A549 (cell line): ENCODE data around the gene TRAK2. TPM values are rescaled to one million over a fixed set of nuclear protein-coding genes. Genes with fewer than 3 reads are reported as not detected.

Experiments
- ATAC-seq, 2 experiments: fragments of 200-7000 bp in 1 of 2; fragments of >200 bp in 1 of 2; cut with Nextera tagmentation in 1 of 2; cut with Tn5 transposase in 1 of 2; 3 replicates each; pipeline versions ENCODE4 v1.8.0 to v1.9.1; 2018 to 2020; ENCODE audit warnings: mild to moderate bottlenecking in 1 of 2, moderate library complexity in 1 of 2
- CTCF ChIA-PET: fragments of 300-600 bp; sonication (Branson Sonifier 250); formaldehyde crosslinking; extraction: SDS; loops from one replicate; lab custom pipeline; 2021; ENCODE audit warnings: antibody characterized with exemption, inconsistent platforms; lab: Yijun Ruan, JAX
- POLR2A ChIA-PET: fragments of 350-600 bp; formaldehyde crosslinking; extraction: SDS; loops from one replicate; lab custom pipeline; 2021; ENCODE audit warnings: antibody characterized with exemption, inconsistent platforms; lab: Yijun Ruan, JAX
- DNase-seq, 2 experiments: peaks; one replicate each; pipeline versions ENCODE4 v3.0.0 to v3.0.0-alpha.2; 2011 to 2016; ENCODE audit warnings: low read depth in 1 of 2, low spot score in 1 of 2
- FAIRE-seq: peaks from 2 replicates; lab custom pipeline; 2011; peaks lifted over from hg19 to GRCh38; lab: Jason Lieb, UNC
- H3K27ac ChIP-seq, 2 experiments: fragments of >200 bp; sonication (Bioruptor Twin); formaldehyde crosslinking; 3 replicates each; pipeline ENCODE4 v1.5.1; 2016 to 2017
- H3K4me1 ChIP-seq: fragments of >200 bp; sonication (Bioruptor Twin); formaldehyde crosslinking; 3 replicates; pipeline ENCODE4 v1.6.1; 2016
- H3K4me2 ChIP-seq: fragments of >200 bp; sonication (Bioruptor Twin); formaldehyde crosslinking; 3 replicates; pipeline ENCODE4 v1.6.1; 2016
- H3K4me3 ChIP-seq: fragments of >200 bp; sonication (Bioruptor Twin); formaldehyde crosslinking; 3 replicates; pipeline ENCODE4 v1.5.1; 2016
- H3K9me3 ChIP-seq: fragments of >200 bp; sonication (Bioruptor Twin); formaldehyde crosslinking; 3 replicates; pipeline ENCODE4 v1.6.1; 2016
- CHD2 ChIP-seq: fragments of 150-350 bp; IDR thresholded peaks from 2 replicates; pipeline ENCODE4 v1.6.1; 2014; ENCODE audit warnings: low read length; ENCODE audit not compliant: partially characterized antibody
- CHD4 ChIP-seq: fragments of 200-600 bp; sonication (generic); IDR thresholded peaks from 2 replicates; pipeline ENCODE4 v1.6.1; 2016; ENCODE audit warnings: antibody characterized with exemption, mild to moderate bottlenecking, borderline replicate concordance
- EP300 ChIP-seq, 2 experiments: fragments of >200 bp; sonication (Bioruptor Twin); formaldehyde crosslinking; IDR thresholded peaks; 2 replicates in 1 of 2; 3 replicates in 1 of 2; pipeline ENCODE4 v1.6.1; 2016 to 2017
- ESRRA ChIP-seq: fragments of 150-350 bp; IDR thresholded peaks from 2 replicates; pipeline ENCODE4 v1.6.1; 2014; ENCODE audit warnings: mild to moderate bottlenecking, low read length, borderline replicate concordance
- FOSB ChIP-seq: fragments of 250-450 bp; sonication (Bioruptor Pico); IDR thresholded peaks from 2 replicates; pipeline ENCODE4 v1.5.0; 2020; ENCODE audit warnings: mild to moderate bottlenecking, moderate library complexity
- FOXS1 ChIP-seq: fragments of 250-450 bp; sonication (Bioruptor Pico); IDR thresholded peaks from 2 replicates; pipeline ENCODE4 v1.5.0; 2020; ENCODE audit warnings: mild to moderate bottlenecking, moderate library complexity
- HEYL ChIP-seq: fragments of 250-450 bp; sonication (Bioruptor Pico); IDR thresholded peaks from 2 replicates; pipeline ENCODE4 v1.8.0; 2021; ENCODE audit warnings: mild to moderate bottlenecking, moderate library complexity
- NFE2L2 ChIP-seq: fragments of 150-350 bp; conservative IDR thresholded peaks from 2 replicates; pipeline ENCODE4 v1.6.1; 2014; ENCODE audit warnings: low read length
- NR3C1 ChIP-seq: fragments of >200 bp; sonication (Bioruptor Twin); formaldehyde crosslinking; IDR thresholded peaks from 3 replicates; pipeline ENCODE4 v1.6.1; 2017
- POLR2AphosphoS2 ChIP-seq: conservative IDR thresholded peaks from 2 replicates; pipeline ENCODE4 v1.6.1; 2012; ENCODE audit warnings: low read length, improper control_type of control experiment, inconsistent platforms
- RCOR1 ChIP-seq: fragments of 150-350 bp; IDR thresholded peaks from 2 replicates; pipeline ENCODE4 v1.6.1; 2014; ENCODE audit warnings: antibody characterized with exemption, low read length, low read depth
- RFX5 ChIP-seq: fragments of 450-650 bp; IDR thresholded peaks from 2 replicates; pipeline ENCODE4 v1.7.1; 2014; ENCODE audit warnings: antibody characterized with exemption, mild to moderate bottlenecking, moderate library complexity
- SREBF2 ChIP-seq: fragments of 450-650 bp; IDR thresholded peaks from 2 replicates; pipeline ENCODE4 v1.6.1; 2014; ENCODE audit warnings: mild to moderate bottlenecking, moderate library complexity
- TFCP2L1 ChIP-seq: fragments of 250-450 bp; sonication (Bioruptor Pico); IDR thresholded peaks from 2 replicates; pipeline ENCODE4 v1.5.0; 2021; ENCODE audit warnings: mild to moderate bottlenecking
- TP53 ChIP-seq: fragments of 250-450 bp; sonication (Bioruptor Pico); IDR thresholded peaks from 2 replicates; pipeline ENCODE4 v1.5.0; 2021; ENCODE audit warnings: mild to moderate bottlenecking, moderate library complexity
- ZC3H11A ChIP-seq: fragments of 450-650 bp; IDR thresholded peaks from 2 replicates; pipeline ENCODE4 v1.6.1; 2014; ENCODE audit warnings: antibody characterized with exemption, mild to moderate bottlenecking
- ZNF302 ChIP-seq: fragments of 250-450 bp; sonication (Bioruptor Pico); IDR thresholded peaks from 2 replicates; pipeline ENCODE4 v1.9.0; 2021; ENCODE audit warnings: inconsistent platforms, mild to moderate bottlenecking, moderate library complexity
- ZSCAN20 ChIP-seq: fragments of 250-450 bp; sonication (Bioruptor Pico); IDR thresholded peaks from 2 replicates; pipeline ENCODE4 v1.8.0; 2022; ENCODE audit warnings: mild to moderate bottlenecking, moderate library complexity
- WGBS: methylation state at CpG from one replicate; pipeline ENCODE4 v1.1.6; 2017; ENCODE audit errors: missing lambda C conversion rate; 5-methylcytosine and 5-hydroxymethylcytosine counted together
- polyA plus RNA-seq, 4 experiments: library from polyadenylated mRNA; depleted of rRNA in 3 of 4; stranded (reverse); fragments of >200 nt; fragmentation: RNase III in 1 of 4; extraction: RNeasy Plus Mini Kit Qiagen cat#74134 plus additional on column Dnase treatment in 1 of 4; gene quantifications; 2 replicates in 3 of 4; 3 replicates in 1 of 4; pipeline ENCODE4 v1.2.3, GENCODE V29; 2011 to 2017
- TF ChIP-seq, protein P1 (sequence below): fragments of 450-650 bp; IDR thresholded peaks from 2 replicates; pipeline ENCODE4 v1.6.1; 2014; ENCODE audit warnings: antibody characterized with exemption
- TF ChIP-seq, protein P2 (sequence below): fragments of >200 bp; sonication (Bioruptor Twin); formaldehyde crosslinking; IDR thresholded peaks from 2 replicates; pipeline ENCODE4 v1.6.1; 2016
- TF ChIP-seq, protein P3 (sequence below): IDR thresholded peaks from 2 replicates; pipeline ENCODE4 v1.6.1; 2012; ENCODE audit warnings: low read depth, borderline replicate concordance

The TRAK2 gene
- polyA plus RNA-seq, 2 of the 4 experiments (the other 2 are of a cell fraction) = 10.2 to 22.4 TPM

DNA sequence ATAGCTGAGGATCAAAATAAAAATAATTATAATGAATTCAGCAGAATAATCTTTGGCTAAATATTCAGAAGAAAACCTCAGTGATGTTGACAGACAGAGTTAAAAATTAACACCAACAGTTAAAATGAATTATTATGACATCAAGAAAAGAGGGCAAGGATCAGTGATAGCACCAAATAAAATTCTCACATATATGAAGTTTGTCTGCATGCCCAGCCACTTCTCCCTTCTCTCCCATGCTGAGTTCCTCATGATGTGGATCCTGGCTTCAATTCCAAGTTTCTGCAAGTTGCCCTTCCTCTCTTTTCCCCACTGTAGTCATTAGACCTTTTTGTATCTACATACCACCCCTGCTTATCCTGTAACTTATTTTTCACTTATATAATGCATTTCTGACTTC lies 7.1 kb upstream of the TRAK2 start:
- Histone ChIP-seq H3K27ac (no peak overlapping the region), H3K4me1 (no peaks in the 10 kb centered on the region; the same call in 2 of the 3 replicates), H3K9me3 (peaks cover 6% of the 10 kb centered on the region; the same call in 1 of the 3 replicates), H3K4me3 (no peak overlapping the region), H3K4me2 (no peak overlapping the region)
- ChIA-PET CTCF (no interaction called here), POLR2A (no interaction called here)
- DNase-seq (no peak), FAIRE-seq (no peak), ATAC-seq (no peak)
- no peak for TF ChIP-seq POLR2AphosphoS2
- TF ChIP-seq ZSCAN20 (CRISPR knock-in tag) = no peak
- TF ChIP-seq ZNF302 (CRISPR knock-in tag) = no peak
- TF ChIP-seq SREBF2 = no peak
- TF ChIP-seq RFX5 = no peak
- TF ChIP-seq, protein P1, sequence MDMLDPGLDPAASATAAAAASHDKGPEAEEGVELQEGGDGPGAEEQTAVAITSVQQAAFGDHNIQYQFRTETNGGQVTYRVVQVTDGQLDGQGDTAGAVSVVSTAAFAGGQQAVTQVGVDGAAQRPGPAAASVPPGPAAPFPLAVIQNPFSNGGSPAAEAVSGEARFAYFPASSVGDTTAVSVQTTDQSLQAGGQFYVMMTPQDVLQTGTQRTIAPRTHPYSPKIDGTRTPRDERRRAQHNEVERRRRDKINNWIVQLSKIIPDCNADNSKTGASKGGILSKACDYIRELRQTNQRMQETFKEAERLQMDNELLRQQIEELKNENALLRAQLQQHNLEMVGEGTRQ = no peak
- no peak for TF ChIP-seq TFCP2L1
- no peak for TF ChIP-seq NFE2L2
- no peak for TF ChIP-seq ZC3H11A
- TF ChIP-seq, protein P2, sequence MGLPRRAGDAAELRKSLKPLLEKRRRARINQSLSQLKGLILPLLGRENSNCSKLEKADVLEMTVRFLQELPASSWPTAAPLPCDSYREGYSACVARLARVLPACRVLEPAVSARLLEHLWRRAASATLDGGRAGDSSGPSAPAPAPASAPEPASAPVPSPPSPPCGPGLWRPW = no peak
- TF ChIP-seq ESRRA = no peak
- no peak for TF ChIP-seq FOSB
- no peak for TF ChIP-seq RCOR1
- TF ChIP-seq FOXS1 = no peak
- TF ChIP-seq NR3C1 = no peak
- TF ChIP-seq, protein P3, sequence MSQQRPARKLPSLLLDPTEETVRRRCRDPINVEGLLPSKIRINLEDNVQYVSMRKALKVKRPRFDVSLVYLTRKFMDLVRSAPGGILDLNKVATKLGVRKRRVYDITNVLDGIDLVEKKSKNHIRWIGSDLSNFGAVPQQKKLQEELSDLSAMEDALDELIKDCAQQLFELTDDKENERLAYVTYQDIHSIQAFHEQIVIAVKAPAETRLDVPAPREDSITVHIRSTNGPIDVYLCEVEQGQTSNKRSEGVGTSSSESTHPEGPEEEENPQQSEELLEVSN = no peak

DNA sequence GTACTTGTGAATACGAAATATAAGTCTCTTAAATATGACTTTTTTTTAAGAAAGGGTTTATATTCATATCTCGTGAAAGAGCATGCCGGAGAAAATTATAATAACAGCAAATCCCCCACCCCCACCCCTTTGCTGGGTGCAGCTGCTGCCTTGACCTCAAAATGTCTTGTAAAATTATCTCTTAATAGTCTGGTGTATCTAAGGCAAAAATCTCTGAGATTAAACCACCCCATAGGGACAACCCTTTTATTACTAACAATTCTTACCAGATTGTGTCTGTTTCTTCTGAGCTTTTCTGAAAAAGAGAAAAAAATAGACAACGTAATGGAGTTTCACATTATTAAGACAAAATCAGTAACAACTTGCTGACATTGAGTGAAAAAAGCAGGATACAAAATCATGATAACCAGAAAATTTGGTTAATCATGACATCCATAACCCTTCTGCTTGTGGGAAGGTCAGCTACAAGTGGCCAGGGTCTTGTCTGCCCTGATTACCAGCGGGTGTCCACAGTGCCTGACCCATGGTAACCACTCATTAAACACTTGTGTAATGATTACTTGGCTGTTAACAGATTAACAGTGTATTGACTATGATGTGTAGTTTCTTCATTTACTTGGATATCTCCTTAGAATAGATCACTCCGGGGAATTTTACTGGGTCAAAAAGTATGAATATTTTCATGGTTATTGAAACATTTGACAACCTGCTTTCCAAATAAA lies 1.8 kb upstream of the TRAK2 start:
- H3K4me1 ChIP-seq = peaks cover 17% of the 10 kb centered on the region; the same call in 1 of the 3 replicates
- no peak for FAIRE-seq
- CTCF ChIA-PET = interaction anchor here (1.5 to 1.7 kb wide), 2 partner anchors 15 to 221 kb away, joined by 5 to 6 read pairs; no protein-coding TSS in a partner anchor
- no peaks in the 10 kb centered on the region for H3K9me3 ChIP-seq
- DNase-seq = no peak
- no peak overlapping the region for H3K27ac ChIP-seq
- WGBS = 91% methylated on average over 6 of the region's 6 CpGs
- no peak for ATAC-seq
- TF ChIP-seq CHD4 = no peak
- no peak for TF ChIP-seq HEYL (CRISPR knock-in tag)
- TF ChIP-seq, protein P2 = no peak
- no peak for TF ChIP-seq SREBF2
- no peak for TF ChIP-seq TP53 (CRISPR knock-in tag)
- no peak for TF ChIP-seq CHD2
- TF ChIP-seq EP300 (IDR thresholded peaks at IDR 0.05) = no peak
- H3K4me3 ChIP-seq = peak overlapping the region; percentile 80; the same call in 2 of the 3 replicates
- POLR2A ChIA-PET = no interaction called here
- H3K4me2 ChIP-seq = peak overlapping the region; percentile 90
